WERI-Rb-1 (cell line): ENCODE measurements around the gene TCIRG1.

Experiments
- DNase-seq: peaks from one replicate; pipeline ENCODE4 v3.0.0-alpha.2; 2020
- H3K27ac ChIP-seq: fragments of 250-450 bp; sonication (Bioruptor Pico); 2 replicates; pipeline ENCODE4 v1.5.1; 2020; ENCODE audit warnings: mild to moderate bottlenecking, moderate library complexity
- H3K27me3 ChIP-seq: fragments of 250-450 bp; sonication (Bioruptor Pico); 2 replicates; pipeline ENCODE4 v1.5.1; 2021; ENCODE audit warnings: mild to moderate bottlenecking, low read depth, moderate library complexity; ENCODE audit not compliant: insufficient read depth, severe bottlenecking
- H3K36me3 ChIP-seq: fragments of 250-450 bp; sonication (Bioruptor Pico); 2 replicates; pipeline ENCODE4 v1.5.1; 2020; ENCODE audit warnings: mild to moderate bottlenecking, moderate library complexity
- H3K4me3 ChIP-seq: 2 replicates; pipeline ENCODE4 v1.5.1; 2011; ENCODE audit warnings: low read depth, mild to moderate bottlenecking, control low read depth, low read length
- H3K9me3 ChIP-seq: fragments of 250-450 bp; sonication (Bioruptor Pico); 2 replicates; pipeline ENCODE4 v1.5.1; 2021; ENCODE audit warnings: mild to moderate bottlenecking, moderate library complexity; ENCODE audit not compliant: severe bottlenecking
- CTCF ChIP-seq: IDR thresholded peaks from 2 replicates; pipeline ENCODE4 v1.5.1; 2011; ENCODE audit warnings: low read depth, mild to moderate bottlenecking, control low read depth, inconsistent platforms, low read length

The TCIRG1 gene

GRCh38 chr11:68066742-68067141, 27.9 kb downstream of the TCIRG1 start:
- H3K4me3 ChIP-seq: no peak overlapping the region
- no peaks in the 10 kb centered on the region for H3K27me3 ChIP-seq
- no peak for DNase-seq
- H3K27ac ChIP-seq: no peak overlapping the region
- TF ChIP-seq CTCF: no peak
- H3K9me3 ChIP-seq: no peaks in the 10 kb centered on the region
- peaks cover 48% of the 10 kb centered on the region for H3K36me3 ChIP-seq

GRCh38 chr11:68067991-68068390, 29.2 kb downstream of the TCIRG1 start:
- TF ChIP-seq CTCF: no peak
- Histone ChIP-seq H3K27me3 (no peaks in the 10 kb centered on the region), H3K4me3 (no peak overlapping the region), H3K36me3 (peaks cover 53% of the 10 kb centered on the region), H3K27ac (no peak overlapping the region), H3K9me3 (no peaks in the 10 kb centered on the region)
- DNase-seq: no peak

DNA sequence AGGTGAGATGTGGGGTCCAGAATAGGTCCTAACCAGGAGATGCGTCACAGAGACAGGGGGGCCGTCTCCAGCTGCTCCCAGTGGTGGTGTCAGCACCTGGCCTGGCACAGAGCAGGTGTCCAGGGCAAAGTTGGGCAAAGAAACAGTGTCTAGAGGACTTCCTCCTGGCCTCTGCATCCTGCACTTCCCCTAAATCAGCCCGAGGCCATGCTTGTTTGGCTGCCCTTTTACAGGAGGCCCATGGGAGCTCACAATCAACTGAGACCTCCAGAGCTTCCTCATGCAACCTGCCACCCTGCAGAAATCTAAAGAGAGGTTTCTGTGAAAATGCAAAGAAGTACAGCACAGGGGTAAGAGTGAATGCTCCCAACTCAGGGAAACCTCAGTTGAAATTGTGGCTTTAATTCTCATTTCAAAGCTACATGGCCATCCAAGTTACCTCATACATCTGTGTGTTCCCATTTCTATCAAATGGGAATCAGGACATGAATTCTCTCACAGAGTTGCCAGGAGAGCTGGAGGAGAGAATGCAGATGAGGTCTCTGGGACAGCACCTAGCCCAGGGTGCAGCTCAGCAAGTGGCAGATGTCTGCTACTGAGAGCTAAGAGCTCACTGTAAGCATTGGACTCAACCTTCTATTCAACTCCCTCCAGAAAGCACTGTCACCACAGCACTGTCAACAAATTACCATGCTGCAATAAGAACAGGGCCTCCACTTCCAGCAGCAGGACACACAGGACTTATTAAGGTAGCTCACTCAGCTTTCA, 32.6 kb downstream of the TCIRG1 start:
- DNase-seq: no peak
- no peaks in the 10 kb centered on the region for H3K27me3 ChIP-seq
- H3K27ac ChIP-seq: no peak overlapping the region
- H3K9me3 ChIP-seq: no peaks in the 10 kb centered on the region
- peaks cover 39% of the 10 kb centered on the region for H3K36me3 ChIP-seq
- TF ChIP-seq CTCF: no peak
- no peak overlapping the region for H3K4me3 ChIP-seq

DNA sequence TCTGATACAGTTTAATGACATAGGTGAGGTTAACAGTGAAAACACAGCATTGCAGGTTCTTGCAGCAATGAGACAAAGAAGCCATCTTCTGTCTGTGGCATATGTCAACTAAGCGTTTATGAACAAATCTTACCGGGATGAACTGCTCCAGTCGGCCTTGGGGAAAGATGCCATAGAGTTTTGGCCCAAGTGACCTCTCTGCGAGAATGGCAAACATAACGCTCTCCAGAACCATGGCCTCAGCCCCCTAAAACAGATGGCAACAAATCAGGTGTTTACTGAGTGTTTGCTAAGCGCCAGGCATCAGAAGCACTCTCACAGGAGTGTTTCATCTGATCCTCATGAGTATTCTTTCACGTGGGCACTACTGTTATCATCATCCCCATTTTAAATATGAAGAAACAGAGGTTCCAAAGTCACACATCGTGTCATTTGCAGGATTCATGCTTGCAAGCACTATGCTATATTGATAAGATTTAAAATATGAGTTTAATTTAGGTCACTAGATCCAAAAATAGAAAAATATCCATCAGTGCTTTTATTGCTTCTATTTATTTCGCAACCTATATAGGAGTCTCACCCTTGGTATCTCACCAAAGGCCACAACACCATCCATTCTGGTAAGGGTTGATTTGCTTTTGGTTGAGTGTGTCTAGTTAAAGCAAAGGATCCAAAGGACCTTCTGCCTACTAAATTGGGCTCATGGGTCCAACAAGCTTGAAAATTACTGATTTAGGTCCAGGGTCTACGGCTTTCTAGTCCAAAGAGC, 35.9 kb downstream of the TCIRG1 start:
- H3K4me3 ChIP-seq: no peak overlapping the region
- no peak for TF ChIP-seq CTCF
- H3K27me3 ChIP-seq: no peaks in the 10 kb centered on the region
- H3K36me3 ChIP-seq: peaks cover 23% of the 10 kb centered on the region
- no peaks in the 10 kb centered on the region for H3K9me3 ChIP-seq
- no peak for DNase-seq
- H3K27ac ChIP-seq: no peak overlapping the region

GRCh38 chr11:68076371-68077042, 37.7 kb downstream of the TCIRG1 start:
- peak; percentile 32 for DNase-seq
- Histone ChIP-seq H3K9me3 (no peaks in the 10 kb centered on the region), H3K4me3 (no peak overlapping the region), H3K36me3 (peaks cover 18% of the 10 kb centered on the region), H3K27ac (no peak overlapping the region), H3K27me3 (no peaks in the 10 kb centered on the region)
- peak; percentile 48; the same call in 1 of the 2 replicates for TF ChIP-seq CTCF
